Mammary epithelial cell (primary cell): Measurements from ENCODE around the gene TMA7.

Experiments used
- CTCF ChIP-seq, 2 donors: IDR thresholded peaks in 1 of 2; conservative IDR thresholded peaks in 1 of 2; 2 replicates each; pipeline ENCODE4 v1.5.1; 2011 to 2012; ENCODE audit warnings: inconsistent platforms in 2 of 2, low read length in 2 of 2, mild to moderate bottlenecking in 2 of 2, control low read depth in 1 of 2, low read depth in 1 of 2; ENCODE audit not compliant: insufficient read depth in 1 of 2; ENCODE audit errors: extremely low read depth in 1 of 2
- EZH2 ChIP-seq: IDR thresholded peaks from 2 replicates; pipeline ENCODE4 v1.6.1; 2012; ENCODE audit warnings: low read length, inconsistent platforms, borderline replicate concordance

DNA sequence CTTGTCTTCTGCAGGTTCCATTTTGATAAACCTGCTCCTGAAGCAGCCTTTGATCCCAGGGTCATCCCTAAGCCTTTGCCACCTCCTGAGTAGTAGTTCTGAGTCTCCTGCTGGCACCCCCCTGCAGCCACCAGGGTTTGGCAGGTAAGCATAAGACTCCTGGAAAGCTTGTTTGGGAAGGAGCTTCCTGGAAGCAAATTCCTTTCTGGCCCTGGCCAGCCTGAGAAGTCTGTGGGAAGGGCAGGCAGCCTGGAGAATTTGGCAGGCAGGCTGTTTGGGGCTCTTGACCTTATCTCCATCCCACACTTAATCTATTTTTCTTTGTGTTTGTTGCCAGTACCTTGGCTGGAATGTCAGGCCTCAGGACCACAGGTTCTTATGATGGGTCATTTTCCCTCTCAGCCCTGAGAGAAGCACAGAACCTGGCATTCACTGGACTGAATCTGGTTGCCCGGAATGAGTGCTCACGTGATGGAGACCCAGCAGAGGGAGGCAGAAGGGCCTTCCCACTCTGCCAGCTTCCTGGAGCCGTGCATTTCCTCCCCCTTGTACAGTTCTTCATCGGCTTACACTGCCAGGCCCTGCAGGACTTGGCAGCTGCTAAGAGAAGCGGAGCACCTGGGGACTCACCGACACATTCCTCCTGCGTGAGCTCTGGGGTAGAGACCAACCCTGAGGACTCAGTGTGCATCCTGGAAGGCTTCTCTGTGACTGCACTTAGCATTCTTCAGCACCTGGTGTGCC lies 19.9 kb downstream of the TMA7 start:
- TF ChIP-seq EZH2 (no peak), CTCF (conservative IDR thresholded peaks at IDR 0.05 in 1 of 2, IDR thresholded peaks at IDR 0.05 in 1 of 2; ENCODE audit: extremely low read depth in 1 of 2, insufficient read depth in 1 of 2, low read depth in 1 of 2, low read length in 2 of 2) (no peak)
